PC-3 (cell line): ENCODE data around the gene LAMB4. TPM values are rescaled to one million over a fixed set of nuclear protein-coding genes. Genes with fewer than 3 reads are reported as not detected.

Experiments
- ATAC-seq: fragments of 200-7000 bp; cut with Tn5 transposase; 2 replicates; pipeline ENCODE4 v1.9.1; 2020; ENCODE audit warnings: mild to moderate bottlenecking, moderate library complexity
- BruUV-seq: library from RNA; stranded (reverse); fragments of 400-500 nt; replicated peaks from 2 replicates; lab custom pipeline; 2021; lab: Mats Ljungman, UMichigan
- CTCF ChIA-PET: fragments of 300-600 bp; sonication (Branson Sonifier 250); formaldehyde crosslinking; loops from one replicate; lab custom pipeline; 2022; ENCODE audit warnings: antibody characterized with exemption; lab: Charles Lee
- POLR2A ChIA-PET: fragments of 300-600 bp; sonication (Branson Sonifier 250); formaldehyde crosslinking; loops from one replicate; lab custom pipeline; 2022; ENCODE audit warnings: antibody characterized with exemption; ENCODE audit not compliant: unreplicated experiment; lab: Charles Lee
- DNase-seq: peaks from one replicate; pipeline ENCODE4 v3.0.0-alpha.2; 2015
- H2AFZ ChIP-seq: fragments of 300-600 bp; sonication (generic); 2 replicates; pipeline ENCODE4 v1.6.0; 2016; ENCODE audit warnings: antibody characterized with exemption, low read length
- H3F3A ChIP-seq: fragments of 300-600 bp; sonication (generic); one replicate; pipeline ENCODE4 v1.6.0; 2017; ENCODE audit warnings: antibody characterized with exemption, low read length, control low read depth, mild to moderate bottlenecking; ENCODE audit not compliant: unreplicated experiment
- H3K27ac ChIP-seq: fragments of 300-600 bp; sonication (generic); 2 replicates; pipeline ENCODE4 v1.5.1; 2016; ENCODE audit warnings: mild to moderate bottlenecking, low read length
- H3K27me3 ChIP-seq: fragments of 300-600 bp; sonication (generic); 2 replicates; pipeline ENCODE4 v1.6.1; 2016; ENCODE audit warnings: low read length, mixed read lengths
- H3K36me3 ChIP-seq: fragments of 300-600 bp; sonication (generic); 2 replicates; pipeline ENCODE4 v1.6.1; 2016; ENCODE audit warnings: low read depth, mixed run types, low read length, mixed read lengths
- H3K4me1 ChIP-seq: fragments of 300-600 bp; sonication (generic); 2 replicates; pipeline ENCODE4 v1.5.1; 2016; ENCODE audit warnings: low read length; ENCODE audit not compliant: insufficient read depth
- H3K4me2 ChIP-seq: fragments of 300-600 bp; sonication (generic); 2 replicates; pipeline ENCODE4 v1.6.0; 2016; ENCODE audit warnings: low read length
- H3K4me3 ChIP-seq: fragments of 300-600 bp; sonication (generic); 2 replicates; pipeline ENCODE4 v1.5.1; 2016; ENCODE audit warnings: mild to moderate bottlenecking, low read length, mixed read lengths
- H3K79me2 ChIP-seq: fragments of 300-600 bp; sonication (generic); 2 replicates; pipeline ENCODE4 v1.6.1; 2017; ENCODE audit warnings: low read length, mixed read lengths
- H3K9ac ChIP-seq: fragments of 300-600 bp; sonication (generic); 2 replicates; pipeline ENCODE4 v1.6.0; 2016; ENCODE audit warnings: mild to moderate bottlenecking, low read length
- H3K9me2 ChIP-seq: fragments of 300-600 bp; sonication (generic); replicated peaks from 2 replicates; pipeline ENCODE4 v1.6.1; 2016; ENCODE audit warnings: mixed run types, low read length, mixed read lengths
- H3K9me3 ChIP-seq: fragments of 300-600 bp; sonication (generic); 2 replicates; pipeline ENCODE4 v1.6.1; 2016; ENCODE audit warnings: low read length, mixed read lengths
- H4K20me1 ChIP-seq: fragments of 300-600 bp; sonication (generic); 2 replicates; pipeline ENCODE4 v1.6.1; 2016; ENCODE audit warnings: low read length, mixed read lengths
- CTCF ChIP-seq: fragments of 300-600 bp; sonication (generic); conservative IDR thresholded peaks from 2 replicates; pipeline ENCODE4 v1.5.1; 2017; ENCODE audit warnings: antibody characterized with exemption, low read depth, mild to moderate bottlenecking, low read length
- EZH2 ChIP-seq: fragments of 300-600 bp; sonication (generic); IDR thresholded peaks from one replicate; pipeline ENCODE4 v1.6.1; 2017; ENCODE audit warnings: antibody characterized with exemption, mild to moderate bottlenecking, low read length; ENCODE audit not compliant: unreplicated experiment
- EZH2phosphoT487 ChIP-seq: fragments of 300-600 bp; sonication (generic); IDR thresholded peaks from 2 replicates; pipeline ENCODE4 v1.6.1; 2018; ENCODE audit warnings: mild to moderate bottlenecking, antibody characterized with exemption, low read length, borderline replicate concordance
- intact Hi-C: fragments of 100-400 bp; cut with micrococcal nuclease; formaldehyde crosslinking; loops from 2 replicates; pipeline ENCODE4 v1.9.0; 2023
- total RNA-seq: library from RNA; depleted of rRNA; stranded (reverse); fragments of >200 nt; gene quantifications from 2 replicates; pipeline ENCODE4 v1.2.3, GENCODE V29; 2014

Gene LAMB4
- total RNA-seq, 1 experiment from 2014 or later: 0.04 TPM

GRCh38 chr7:108072116-108072515 lies 58.0 kb downstream of the LAMB4 start:
- intact Hi-C loops: no loop called here
- no peak overlapping the region for H2AFZ ChIP-seq
- H3K79me2 ChIP-seq: no peaks in the 10 kb centered on the region
- no peak for DNase-seq
- no peaks in the 10 kb centered on the region for H3K9me3 ChIP-seq
- no peak overlapping the region for H3K4me3 ChIP-seq
- no peak overlapping the region for H3K4me2 ChIP-seq
- no peaks in the 10 kb centered on the region for H3K27me3 ChIP-seq
- CTCF ChIA-PET: no interaction called here
- no peaks in the 10 kb centered on the region for H3K4me1 ChIP-seq
- H3K27ac ChIP-seq: no peak overlapping the region
- no peaks in the 10 kb centered on the region for H4K20me1 ChIP-seq
- H3K9ac ChIP-seq: no peak overlapping the region
- H3K36me3 ChIP-seq: no peaks in the 10 kb centered on the region
- BruUV-seq: no TSS peak
- ATAC-seq: no peak
- H3F3A ChIP-seq: no peaks in the 10 kb centered on the region
- no peak for TF ChIP-seq EZH2
- no peak for TF ChIP-seq EZH2phosphoT487
- TF ChIP-seq CTCF: no peak
- POLR2A ChIA-PET: no interaction called here
- no peaks in the 10 kb centered on the region for H3K9me2 ChIP-seq

DNA sequence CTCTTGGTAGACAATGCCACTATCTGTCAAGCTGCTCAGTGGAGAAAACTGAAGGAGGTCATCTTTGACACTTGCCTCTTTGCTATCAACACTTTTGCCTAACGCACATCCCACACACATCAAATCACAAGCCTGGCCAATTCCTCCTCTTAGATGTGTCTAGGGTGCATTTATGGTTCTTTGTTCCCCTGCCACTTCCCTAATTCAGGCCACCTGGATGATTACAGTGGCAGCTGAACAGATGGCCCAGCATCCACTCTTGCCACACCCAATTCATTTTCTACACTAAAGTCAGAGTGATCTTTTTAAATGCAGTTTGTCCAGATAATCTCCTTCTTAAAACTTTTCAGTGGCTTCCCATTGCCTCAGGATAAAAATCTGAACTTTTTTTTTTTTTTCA lies 58.6 kb downstream of the LAMB4 start:
- H3K79me2 ChIP-seq: no peaks in the 10 kb centered on the region
- H2AFZ ChIP-seq: no peak overlapping the region
- intact Hi-C loops: no loop called here
- H3K9ac ChIP-seq: no peak overlapping the region
- no peak overlapping the region for H3K27ac ChIP-seq
- POLR2A ChIA-PET: no interaction called here
- BruUV-seq: no TSS peak
- TF ChIP-seq CTCF (no peak), EZH2 (no peak), EZH2phosphoT487 (no peak)
- no peaks in the 10 kb centered on the region for H3K36me3 ChIP-seq
- H3K4me3 ChIP-seq: no peak overlapping the region
- no peaks in the 10 kb centered on the region for H4K20me1 ChIP-seq
- H3K9me2 ChIP-seq: no peaks in the 10 kb centered on the region
- H3K27me3 ChIP-seq: no peaks in the 10 kb centered on the region
- H3K4me1 ChIP-seq: peaks cover 1% of the 10 kb centered on the region
- no peaks in the 10 kb centered on the region for H3F3A ChIP-seq
- DNase-seq (no peak), ATAC-seq (no peak)
- no peak overlapping the region for H3K4me2 ChIP-seq
- CTCF ChIA-PET: no interaction called here
- H3K9me3 ChIP-seq: no peaks in the 10 kb centered on the region

GRCh38 chr7:108069646-108070045 lies 60.5 kb downstream of the LAMB4 start:
- no peak for ATAC-seq

More at GRCh38 chr7:108069646-108070045, 60.5 kb downstream of the LAMB4 start:
- DNase-seq: no peak
- ChIA-PET CTCF (no interaction called here), POLR2A (interaction anchor here (0.5 kb wide), 1 partner anchor 202 kb away, joined by 3 read pairs; no protein-coding TSS in a partner anchor)
- intact Hi-C loops: loop anchor here (5.0 kb wide), 1 partner anchor 52 kb away; no protein-coding TSS in a partner anchor
- no peaks in the 10 kb centered on the region for H3K79me2 ChIP-seq
- BruUV-seq: no TSS peak
- no peak overlapping the region for H3K27ac ChIP-seq
- H3F3A ChIP-seq: no peaks in the 10 kb centered on the region
- H4K20me1 ChIP-seq: no peaks in the 10 kb centered on the region
- TF ChIP-seq EZH2phosphoT487 (no peak), EZH2 (no peak), CTCF (no peak)
- no peak overlapping the region for H3K4me3 ChIP-seq
- no peaks in the 10 kb centered on the region for H3K9me2 ChIP-seq
- no peaks in the 10 kb centered on the region for H3K27me3 ChIP-seq
- no peak overlapping the region for H3K9ac ChIP-seq
- no peaks in the 10 kb centered on the region for H3K36me3 ChIP-seq
- H3K4me1 ChIP-seq: peaks cover 6% of the 10 kb centered on the region
- no peak overlapping the region for H2AFZ ChIP-seq
- H3K4me2 ChIP-seq: no peak overlapping the region
- H3K9me3 ChIP-seq: no peaks in the 10 kb centered on the region
